ENCODE measurements around the gene UBE2G1. TPM values are rescaled to one million over a fixed set of nuclear protein-coding genes. Genes with fewer than 3 reads are reported as not detected.

Gene UBE2G1
- total RNA-seq, 3 donors from 2014 or later (not counting 1 experiment from before 2014, with no cell fraction given): 58.2 to 76.4 (median 64.7) TPM

DNA sequence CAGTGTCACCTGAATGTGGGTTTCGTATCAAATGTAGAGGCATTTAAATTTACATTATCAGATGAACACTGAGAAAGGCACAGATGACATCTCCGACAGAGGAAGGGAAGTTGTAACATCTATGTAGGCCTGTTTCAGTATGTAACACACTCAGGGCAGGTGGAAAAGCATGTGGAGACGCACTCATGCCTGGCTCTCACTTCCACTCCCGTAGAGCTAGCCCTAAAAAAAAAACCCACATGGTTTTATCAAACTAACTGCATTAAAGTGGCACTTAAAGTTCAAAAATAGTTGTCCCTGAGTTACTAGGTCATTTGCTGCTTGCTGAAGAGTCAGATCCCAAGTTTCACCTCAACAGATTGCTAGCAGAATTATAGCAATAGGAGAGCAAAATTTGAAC lies 96.6 kb downstream of the UBE2G1 start:
- Histone ChIP-seq H3K27ac (ENCODE audit: low read length) (no peak overlapping the region), H3K27me3 (ENCODE audit: control insufficient read depth, insufficient read depth, low read length) (no peaks in the 10 kb centered on the region), H3K4me1 (ENCODE audit: control insufficient read depth, insufficient read depth, low read length) (no peaks in the 10 kb centered on the region), H3K36me3 (ENCODE audit: control insufficient read depth, insufficient read depth, low read length) (peaks cover 11% of the 10 kb centered on the region), H3K9me3 (ENCODE audit: control insufficient read depth, insufficient read depth, low read length) (no peaks in the 10 kb centered on the region), H3K4me3 (ENCODE audit: low read length) (no peak overlapping the region)
- H3K27me3 Mint-ChIP-seq (ENCODE audit: low read depth in 2 of 2): no peaks in the 10 kb centered on the region
- H3K27ac Mint-ChIP-seq: peak overlapping the region; percentile 24 to 40
- TF ChIP-seq, protein P1, sequence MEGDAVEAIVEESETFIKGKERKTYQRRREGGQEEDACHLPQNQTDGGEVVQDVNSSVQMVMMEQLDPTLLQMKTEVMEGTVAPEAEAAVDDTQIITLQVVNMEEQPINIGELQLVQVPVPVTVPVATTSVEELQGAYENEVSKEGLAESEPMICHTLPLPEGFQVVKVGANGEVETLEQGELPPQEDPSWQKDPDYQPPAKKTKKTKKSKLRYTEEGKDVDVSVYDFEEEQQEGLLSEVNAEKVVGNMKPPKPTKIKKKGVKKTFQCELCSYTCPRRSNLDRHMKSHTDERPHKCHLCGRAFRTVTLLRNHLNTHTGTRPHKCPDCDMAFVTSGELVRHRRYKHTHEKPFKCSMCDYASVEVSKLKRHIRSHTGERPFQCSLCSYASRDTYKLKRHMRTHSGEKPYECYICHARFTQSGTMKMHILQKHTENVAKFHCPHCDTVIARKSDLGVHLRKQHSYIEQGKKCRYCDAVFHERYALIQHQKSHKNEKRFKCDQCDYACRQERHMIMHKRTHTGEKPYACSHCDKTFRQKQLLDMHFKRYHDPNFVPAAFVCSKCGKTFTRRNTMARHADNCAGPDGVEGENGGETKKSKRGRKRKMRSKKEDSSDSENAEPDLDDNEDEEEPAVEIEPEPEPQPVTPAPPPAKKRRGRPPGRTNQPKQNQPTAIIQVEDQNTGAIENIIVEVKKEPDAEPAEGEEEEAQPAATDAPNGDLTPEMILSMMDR (IDR thresholded peaks at IDR 0.05): no peak
- H3K4me1 Mint-ChIP-seq: peaks cover 0 to 5% of the 10 kb centered on the region in 2 donors
- intact Hi-C loops (cut with micrococcal nuclease): no loop called here
- DNase-seq (no peak), ATAC-seq (no peak)
- H3K4me3 Mint-ChIP-seq: no peak overlapping the region
- no peaks in the 10 kb centered on the region for H3K36me3 Mint-ChIP-seq
- H3K9me3 Mint-ChIP-seq: no peaks in the 10 kb centered on the region
- 98% methylated on average over 4 of the region's 4 CpGs for WGBS (ENCODE audit: insufficient coverage)

DNA sequence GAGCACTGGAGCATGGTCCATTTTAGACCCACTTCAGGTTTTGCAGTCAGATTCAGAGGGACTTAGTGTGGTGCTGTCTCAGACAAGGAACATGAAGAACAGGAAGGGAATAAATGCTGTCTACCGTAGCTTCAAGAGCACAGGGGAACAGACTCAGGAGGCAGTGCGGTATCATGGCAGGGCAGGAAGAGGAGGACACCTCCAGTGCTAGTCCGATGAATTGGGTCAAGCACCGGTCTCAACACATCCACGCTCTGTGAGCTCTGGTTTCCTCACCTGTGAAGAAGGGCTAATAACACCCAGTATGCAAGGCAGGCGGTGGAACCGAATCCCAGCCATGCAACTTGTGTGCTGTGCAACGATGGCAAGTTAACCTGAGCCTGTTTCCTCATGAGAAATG lies 99.1 kb downstream of the UBE2G1 start:
- intact Hi-C loops (cut with micrococcal nuclease): no loop called here
- WGBS (ENCODE audit: insufficient coverage): 96% methylated on average over 8 of the region's 8 CpGs
- H3K36me3 Mint-ChIP-seq: no peaks in the 10 kb centered on the region

DNA sequence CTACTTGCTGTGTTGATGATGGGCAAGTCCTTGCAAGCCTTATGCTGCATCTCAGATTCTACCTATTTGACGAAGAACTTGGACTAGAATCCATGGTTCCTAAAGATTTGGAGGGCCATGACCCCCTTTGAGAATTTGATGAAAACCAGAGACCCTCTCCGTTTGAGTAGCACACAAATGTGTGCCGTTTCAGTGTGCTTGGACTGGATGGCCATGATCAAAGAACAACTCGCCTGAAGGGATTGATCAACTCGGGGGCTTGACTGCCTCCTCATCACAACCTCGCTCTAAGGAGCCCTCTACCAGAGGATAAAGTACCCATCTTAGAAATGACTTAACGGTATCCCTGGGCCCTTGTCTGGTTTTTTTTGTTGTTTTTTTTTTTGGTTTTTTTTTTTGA lies 99.9 kb downstream of the UBE2G1 start:
- DNase-seq (no peak), ATAC-seq (no peak)
- Mint-ChIP-seq H3K36me3 (no peaks in the 10 kb centered on the region), H3K27me3 (ENCODE audit: low read depth in 2 of 2) (no peaks in the 10 kb centered on the region), H3K27ac (no peak overlapping the region), H3K4me1 (peaks cover 24 to 26% of the 10 kb centered on the region in 2 donors), H3K4me3 (no peak overlapping the region), H3K9me3 (no peaks in the 10 kb centered on the region)
- TF ChIP-seq, protein P1 (IDR thresholded peaks at IDR 0.05): no peak
- WGBS (ENCODE audit: insufficient coverage): 81% methylated on average over 6 of the region's 7 CpGs
- H3K9me3 ChIP-seq (ENCODE audit: control insufficient read depth, insufficient read depth, low read length): no peaks in the 10 kb centered on the region
- intact Hi-C loops (cut with micrococcal nuclease): no loop called here
- no peak overlapping the region for H3K27ac ChIP-seq (ENCODE audit: low read length)
- H3K27me3 ChIP-seq (ENCODE audit: control insufficient read depth, insufficient read depth, low read length): no peaks in the 10 kb centered on the region
- no peak overlapping the region for H3K4me3 ChIP-seq (ENCODE audit: low read length)
- H3K4me1 ChIP-seq (ENCODE audit: control insufficient read depth, insufficient read depth, low read length): peaks cover 24% of the 10 kb centered on the region
- H3K36me3 ChIP-seq (ENCODE audit: control insufficient read depth, insufficient read depth, low read length): peaks cover 5% of the 10 kb centered on the region

More for the DNA sequence above, 99.1 kb downstream of the UBE2G1 start:
- Histone ChIP-seq H3K27me3 (ENCODE audit: control insufficient read depth, insufficient read depth, low read length) (no peaks in the 10 kb centered on the region), H3K4me3 (ENCODE audit: low read length) (no peak overlapping the region), H3K9me3 (ENCODE audit: control insufficient read depth, insufficient read depth, low read length) (no peaks in the 10 kb centered on the region), H3K36me3 (ENCODE audit: control insufficient read depth, insufficient read depth, low read length) (peaks cover 11% of the 10 kb centered on the region), H3K4me1 (ENCODE audit: control insufficient read depth, insufficient read depth, low read length) (peaks cover 15% of the 10 kb centered on the region), H3K27ac (ENCODE audit: low read length) (no peak overlapping the region)
- TF ChIP-seq, protein P1 (IDR thresholded peaks at IDR 0.05): no peak
- ATAC-seq (no peak), DNase-seq (no peak)
- no peaks in the 10 kb centered on the region for H3K9me3 Mint-ChIP-seq
- H3K4me3 Mint-ChIP-seq: no peak overlapping the region
- no peak overlapping the region for H3K27ac Mint-ChIP-seq
- no peaks in the 10 kb centered on the region for H3K27me3 Mint-ChIP-seq (ENCODE audit: low read depth in 2 of 2)
- H3K4me1 Mint-ChIP-seq: peaks cover 17 to 18% of the 10 kb centered on the region in 2 donors

Data from natural killer cell (primary cell).